ENCODE data around the gene NDUFA3.

The NDUFA3 gene

GRCh38 chr19:54138489-54139256 lies 36.0 kb downstream of the NDUFA3 start:
- no peak for DNase-seq (ENCODE audit: low read depth)

GRCh38 chr19:54141356-54141755 lies 38.7 kb downstream of the NDUFA3 start:
- no peak for DNase-seq (ENCODE audit: low read depth)

DNA sequence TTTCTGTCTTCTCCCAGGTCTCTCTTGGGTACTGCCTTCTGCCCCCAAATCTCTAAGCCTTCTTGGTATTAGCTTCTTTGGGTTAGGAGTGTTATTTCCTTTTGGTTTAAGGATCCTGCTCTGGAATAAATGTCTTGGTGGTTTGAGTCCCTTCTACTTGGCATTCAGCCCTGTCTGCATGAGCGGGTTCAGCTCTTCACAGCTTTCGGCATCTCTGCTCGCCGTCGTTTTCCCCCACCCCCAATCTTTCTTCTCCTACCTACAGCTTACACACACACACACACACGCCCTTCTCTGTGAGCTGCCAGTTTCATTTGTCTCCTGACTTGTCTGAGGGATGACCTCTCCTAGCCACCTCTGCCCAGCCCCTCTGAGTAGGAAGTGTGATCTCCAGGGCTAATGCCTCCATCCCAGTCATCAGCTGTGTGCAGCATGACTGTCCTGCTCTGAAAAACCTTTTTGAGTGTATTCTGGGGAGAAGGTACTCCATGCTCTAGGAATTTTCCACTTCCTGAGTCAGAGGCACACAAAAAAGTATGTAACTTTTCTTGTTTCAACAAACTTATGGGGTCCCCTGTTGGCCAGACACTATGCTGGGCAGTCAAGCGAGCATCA lies 39.6 kb downstream of the NDUFA3 start:
- DNase-seq (ENCODE audit: low read depth) = no peak

DNA sequence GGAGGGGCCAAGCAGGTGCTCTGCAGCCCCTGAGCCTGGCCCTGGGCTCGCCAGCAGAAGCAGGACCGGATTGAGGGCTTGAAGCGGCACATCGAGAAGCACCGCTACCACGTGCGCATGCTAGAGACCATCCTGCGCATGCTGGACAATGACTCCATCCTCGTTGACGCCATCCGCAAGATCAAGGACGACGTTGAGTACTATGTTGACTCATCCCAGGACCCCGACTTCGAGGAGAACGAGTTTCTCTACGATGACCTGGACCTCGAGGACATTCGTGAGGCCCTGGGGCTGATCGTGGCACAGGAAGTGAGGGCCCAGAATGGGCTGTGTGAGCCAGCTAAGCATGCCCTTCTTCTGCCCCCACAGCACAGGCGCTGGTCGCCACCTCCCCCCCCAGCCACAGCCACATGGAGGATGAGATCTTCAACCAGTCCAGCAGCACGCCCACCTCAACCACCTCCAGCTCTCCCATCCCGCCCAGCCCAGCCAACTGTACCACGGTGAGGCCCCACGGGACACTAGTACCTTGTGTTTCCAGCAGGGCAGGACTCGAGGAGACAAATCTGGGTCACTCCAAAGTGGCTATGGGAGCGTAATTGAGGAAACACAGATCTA lies 43.0 kb downstream of the NDUFA3 start:
- DNase-seq (ENCODE audit: low read depth) = no peak

DNA sequence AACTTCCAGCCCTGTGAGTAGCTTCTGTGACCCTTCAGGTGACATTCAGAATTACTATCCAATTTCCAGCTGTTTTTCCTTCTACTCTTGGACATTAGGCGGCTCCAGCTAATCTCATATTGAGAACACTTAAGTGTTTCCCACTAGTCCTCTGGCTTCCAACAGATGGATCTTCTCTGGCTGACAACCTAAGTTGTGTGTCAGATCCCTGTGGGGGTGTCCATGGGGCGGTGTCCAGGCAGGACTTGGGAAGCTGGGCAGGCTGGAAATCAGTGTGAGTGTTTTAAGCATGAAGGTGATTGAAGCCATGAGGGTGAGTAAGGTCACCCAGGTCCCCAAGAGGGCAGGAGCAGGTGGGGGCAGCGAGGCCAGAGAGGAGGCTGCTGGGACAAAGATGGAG lies 45.0 kb downstream of the NDUFA3 start:
- no peak for DNase-seq (ENCODE audit: low read depth)

GRCh38 chr19:54148158-54148557 lies 45.5 kb downstream of the NDUFA3 start:
- DNase-seq (ENCODE audit: low read depth) = no peak

GRCh38 chr19:54149021-54149812 lies 46.6 kb downstream of the NDUFA3 start:
- no peak for DNase-seq (ENCODE audit: low read depth)

- no peak for DNase-seq (ENCODE audit: low read depth)
These were observed 48.8 kb downstream of the NDUFA3 start for GRCh38 chr19:54151362-54152035.

GRCh38 chr19:54152267-54152666 lies 49.6 kb downstream of the NDUFA3 start:
- DNase-seq (ENCODE audit: low read depth) = no peak

GRCh38 chr19:54152878-54153524 lies 50.3 kb downstream of the NDUFA3 start:
- no peak for DNase-seq (ENCODE audit: low read depth)

DNA sequence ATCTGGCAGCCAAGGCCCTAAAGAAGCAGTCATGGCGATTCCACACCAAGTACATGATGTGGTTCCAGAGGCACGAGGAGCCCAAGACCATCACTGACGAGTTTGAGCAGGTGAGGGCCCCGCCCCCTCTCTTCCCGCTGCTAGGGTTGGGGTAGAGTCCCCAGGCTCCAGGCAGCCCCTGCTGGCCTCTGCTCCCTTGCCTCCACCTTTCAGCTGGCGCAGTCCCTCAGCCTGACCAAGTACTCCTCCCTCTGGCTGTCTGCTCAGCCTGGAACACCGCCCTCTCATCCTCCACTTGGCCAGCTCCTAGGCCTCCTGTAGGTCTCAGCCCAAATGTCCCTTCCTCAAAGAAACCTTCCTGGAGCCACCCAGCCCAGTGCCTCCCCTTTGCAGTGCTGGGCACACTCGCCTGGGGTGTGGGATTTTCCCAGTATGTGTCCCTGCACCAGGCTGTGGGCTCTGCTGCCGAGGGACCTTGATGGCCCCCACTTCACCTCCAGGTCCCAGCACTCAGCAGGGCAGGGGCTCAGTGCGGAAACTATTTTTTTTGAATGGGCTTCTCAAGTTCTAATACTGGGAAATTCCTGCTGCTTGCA lies 51.2 kb downstream of the NDUFA3 start:
- no peak for DNase-seq (ENCODE audit: low read depth)

GRCh38 chr19:54154603-54155345 lies 52.1 kb downstream of the NDUFA3 start:
- no peak for DNase-seq (ENCODE audit: low read depth)

DNA sequence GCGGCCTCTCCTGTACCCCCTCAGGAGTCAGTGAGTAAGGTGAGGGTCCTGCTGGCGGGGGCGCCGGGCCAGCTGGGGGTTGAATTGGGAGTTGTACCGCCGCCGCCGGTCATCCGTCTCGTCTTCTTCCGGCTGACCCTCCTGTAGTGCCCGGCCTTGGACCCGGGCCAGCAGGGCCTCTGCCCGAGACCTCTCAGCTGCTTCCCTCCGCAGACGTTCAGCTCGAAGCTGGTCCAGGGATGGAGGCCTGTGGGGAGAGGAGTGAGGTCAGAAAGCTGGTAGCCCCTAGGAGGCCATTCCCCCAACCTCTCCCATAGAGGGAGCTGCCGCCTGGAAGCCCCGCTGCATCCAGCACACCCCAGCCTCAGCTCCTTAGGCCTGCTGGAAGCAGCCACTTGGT lies 53.0 kb downstream of the NDUFA3 start:
- DNase-seq (ENCODE audit: low read depth) = no peak

GRCh38 chr19:54156490-54156889 lies 53.8 kb downstream of the NDUFA3 start:
- DNase-seq (ENCODE audit: low read depth) = no peak

GRCh38 chr19:54156953-54157352 lies 54.3 kb downstream of the NDUFA3 start:
- no peak for DNase-seq (ENCODE audit: low read depth)

All from activated gamma-delta T cell treated with anti-CD3 and anti-CD28 coated beads, Interleukin-2, amount 50 U/mL, for 16 hours (primary cell).